Peyer's patch (tissue), 4 donors: Measurements from ENCODE around the gene TMEM43. TPM values are rescaled to one million over a fixed set of nuclear protein-coding genes. Genes with fewer than 3 reads are reported as not detected.
A peak's percentile ranks its signal among the peaks of the same experiment; 100 is the strongest.

Source experiments
- DNase-seq, 3 donors: peaks; one replicate each; pipeline ENCODE4 v3.0.0-alpha.2; 2017 to 2019
- H3K27ac ChIP-seq, 4 donors: fragments of 200-600 bp; sonication (generic); one replicate each; pipeline ENCODE4 v1.5.1; 2016 to 2019
- H3K27me3 ChIP-seq, 2 donors: fragments of 200-600 bp; sonication (generic); one replicate each; pipeline ENCODE4 v1.5.1; 2019
- H3K36me3 ChIP-seq, 3 donors: fragments of 200-600 bp; sonication (generic); one replicate each; pipeline ENCODE4 v1.5.1; 2016 to 2019
- H3K4me1 ChIP-seq, 4 donors: fragments of 200-600 bp; sonication (generic); one replicate each; pipeline ENCODE4 v1.5.1; 2016 to 2019
- H3K4me3 ChIP-seq, 4 donors: fragments of 200-600 bp; sonication (generic); 1 replicate in 3 of 4; 2 replicates in 1 of 4; pipeline ENCODE4 v1.5.1; 2016 to 2019; ENCODE audit warnings: mild to moderate bottlenecking in 1 of 4
- H3K9me3 ChIP-seq, 4 donors: fragments of 200-600 bp; sonication (generic); one replicate each; pipeline ENCODE4 v1.5.1; 2016 to 2019; ENCODE audit warnings: mild to moderate bottlenecking in 1 of 4
- POLR2A ChIP-seq, 2 donors: fragments of 450-650 bp; IDR thresholded peaks; one replicate each; pipeline ENCODE4 v1.5.1; 2017; ENCODE audit warnings: antibody characterized with exemption in 2 of 2, mild to moderate bottlenecking in 2 of 2, moderate library complexity in 2 of 2
- total RNA-seq, 4 donors: library from RNA; depleted of rRNA; stranded (reverse); fragments of >200 nt; gene quantifications; one replicate each; pipeline ENCODE4 v1.1.0, GENCODE V29; 2016
- TF ChIP-seq, protein P1 (sequence below), 6 experiments: fragments of 450-650 bp in 4 of 6; fragments of 200-600 bp in 2 of 6; sonication (generic) in 1 of 6; IDR thresholded peaks; one replicate each; pipeline ENCODE4 v1.5.1; 2017 to 2019; ENCODE audit warnings: antibody characterized with exemption in 6 of 6, mild to moderate bottlenecking in 3 of 6, moderate library complexity in 1 of 6

Gene TMEM43
- total RNA-seq, 4 donors from 2014 or later, result 26.6 to 56.5 (median 40.3) TPM

DNA sequence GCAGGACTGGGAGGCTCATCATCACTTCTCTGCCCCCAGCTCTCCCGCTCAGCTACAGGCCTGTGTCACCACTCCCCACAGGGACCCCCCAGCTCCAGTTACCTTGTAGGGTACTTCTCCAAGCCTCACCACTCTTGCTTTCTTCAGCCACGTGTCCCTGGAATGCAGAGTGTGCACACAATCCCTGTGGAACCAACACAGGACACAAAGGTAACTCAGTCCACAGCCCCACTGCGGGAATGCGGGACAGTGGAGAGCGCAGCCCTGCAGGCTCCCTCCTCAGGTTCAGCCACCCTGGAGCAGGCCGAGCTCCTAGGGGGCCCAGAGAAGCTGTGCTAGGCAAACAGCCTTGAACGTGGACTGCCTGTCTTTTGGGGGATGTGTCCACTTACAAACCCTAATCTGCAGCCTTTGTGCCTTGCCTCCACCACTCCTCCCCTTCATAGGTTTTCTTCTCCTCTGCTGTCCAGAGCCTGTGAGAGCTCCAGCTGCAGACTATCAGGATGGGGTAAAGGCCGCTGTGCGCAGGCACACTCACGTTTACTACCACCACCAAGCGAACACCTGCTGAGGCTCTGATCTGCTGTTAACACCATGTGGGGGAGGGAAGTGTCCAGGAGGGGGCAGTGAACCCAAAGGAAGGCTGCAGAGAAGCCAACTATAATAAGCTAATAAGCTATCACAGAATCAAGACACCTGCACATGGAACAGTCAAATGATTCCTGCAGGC, 27.5 kb downstream of the TMEM43 start:
- no peak for TF ChIP-seq POLR2A (IDR thresholded peaks at IDR 0.05)
- TF ChIP-seq, protein P1, sequence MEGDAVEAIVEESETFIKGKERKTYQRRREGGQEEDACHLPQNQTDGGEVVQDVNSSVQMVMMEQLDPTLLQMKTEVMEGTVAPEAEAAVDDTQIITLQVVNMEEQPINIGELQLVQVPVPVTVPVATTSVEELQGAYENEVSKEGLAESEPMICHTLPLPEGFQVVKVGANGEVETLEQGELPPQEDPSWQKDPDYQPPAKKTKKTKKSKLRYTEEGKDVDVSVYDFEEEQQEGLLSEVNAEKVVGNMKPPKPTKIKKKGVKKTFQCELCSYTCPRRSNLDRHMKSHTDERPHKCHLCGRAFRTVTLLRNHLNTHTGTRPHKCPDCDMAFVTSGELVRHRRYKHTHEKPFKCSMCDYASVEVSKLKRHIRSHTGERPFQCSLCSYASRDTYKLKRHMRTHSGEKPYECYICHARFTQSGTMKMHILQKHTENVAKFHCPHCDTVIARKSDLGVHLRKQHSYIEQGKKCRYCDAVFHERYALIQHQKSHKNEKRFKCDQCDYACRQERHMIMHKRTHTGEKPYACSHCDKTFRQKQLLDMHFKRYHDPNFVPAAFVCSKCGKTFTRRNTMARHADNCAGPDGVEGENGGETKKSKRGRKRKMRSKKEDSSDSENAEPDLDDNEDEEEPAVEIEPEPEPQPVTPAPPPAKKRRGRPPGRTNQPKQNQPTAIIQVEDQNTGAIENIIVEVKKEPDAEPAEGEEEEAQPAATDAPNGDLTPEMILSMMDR (IDR thresholded peaks at IDR 0.05), result peak in 3 of 6 experiments; percentile 15 to 50 (median 36)
- Histone ChIP-seq H3K36me3 (peaks cover 0 to 85% (median 0%) of the 10 kb centered on the region in 3 donors), H3K9me3 (no peaks in the 10 kb centered on the region), H3K27ac (no peak overlapping the region), H3K4me3 (no peak overlapping the region), H3K27me3 (no peaks in the 10 kb centered on the region), H3K4me1 (no peaks in the 10 kb centered on the region)
- DNase-seq, result no peak

DNA sequence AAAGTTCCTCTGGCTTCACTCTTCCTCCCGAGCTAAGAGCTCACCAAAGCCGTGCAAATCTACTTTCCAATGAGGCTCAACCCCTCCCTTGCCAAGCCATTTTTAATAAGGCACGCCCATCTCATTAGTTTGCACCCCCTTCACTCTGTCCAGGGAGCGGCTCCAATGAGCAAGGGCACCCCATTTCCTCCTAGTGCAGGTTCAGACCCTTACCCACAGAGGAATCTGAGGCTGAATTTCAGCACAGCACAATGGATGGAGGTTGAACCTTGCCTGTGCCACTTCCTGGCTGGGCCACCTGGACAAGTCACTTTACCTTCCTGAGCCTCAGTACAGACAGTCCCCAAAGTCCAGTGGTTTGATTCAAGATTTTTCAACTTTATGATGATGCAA, 28.1 kb downstream of the TMEM43 start:
- Histone ChIP-seq H3K27me3 (no peaks in the 10 kb centered on the region), H3K36me3 (peaks cover 0 to 85% (median 0%) of the 10 kb centered on the region in 3 donors), H3K27ac (no peak overlapping the region), H3K4me3 (no peak overlapping the region), H3K9me3 (no peaks in the 10 kb centered on the region), H3K4me1 (no peaks in the 10 kb centered on the region)
- TF ChIP-seq POLR2A (IDR thresholded peaks at IDR 0.05), result no peak
- DNase-seq, result no peak

DNA sequence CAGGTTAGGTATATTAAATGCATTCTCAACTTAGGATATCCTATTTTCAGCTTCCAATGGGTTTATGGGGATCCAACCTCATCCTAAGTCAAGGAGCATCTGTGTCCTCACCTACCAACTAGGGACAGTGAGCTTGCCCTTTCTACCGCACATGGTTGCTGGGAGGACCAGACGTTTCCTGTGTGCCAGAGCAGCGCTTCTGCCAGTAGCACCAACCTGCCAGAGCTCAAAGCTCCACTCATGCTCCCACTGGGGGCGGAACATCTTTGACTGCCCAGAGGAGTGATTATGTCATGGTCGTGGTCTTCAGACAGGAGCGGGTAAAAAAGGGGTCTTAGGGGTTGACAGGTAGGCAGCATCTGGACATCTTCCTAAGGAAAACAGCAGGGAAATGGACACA, 28.8 kb downstream of the TMEM43 start:
- Histone ChIP-seq H3K4me3 (no peak overlapping the region), H3K4me1 (no peaks in the 10 kb centered on the region), H3K27me3 (no peaks in the 10 kb centered on the region), H3K9me3 (no peaks in the 10 kb centered on the region), H3K36me3 (peaks cover 0 to 85% (median 0%) of the 10 kb centered on the region in 3 donors), H3K27ac (no peak overlapping the region)
- DNase-seq, result no peak
- TF ChIP-seq, protein P1 (IDR thresholded peaks at IDR 0.05), result no peak
- TF ChIP-seq POLR2A (IDR thresholded peaks at IDR 0.05), result no peak

DNA sequence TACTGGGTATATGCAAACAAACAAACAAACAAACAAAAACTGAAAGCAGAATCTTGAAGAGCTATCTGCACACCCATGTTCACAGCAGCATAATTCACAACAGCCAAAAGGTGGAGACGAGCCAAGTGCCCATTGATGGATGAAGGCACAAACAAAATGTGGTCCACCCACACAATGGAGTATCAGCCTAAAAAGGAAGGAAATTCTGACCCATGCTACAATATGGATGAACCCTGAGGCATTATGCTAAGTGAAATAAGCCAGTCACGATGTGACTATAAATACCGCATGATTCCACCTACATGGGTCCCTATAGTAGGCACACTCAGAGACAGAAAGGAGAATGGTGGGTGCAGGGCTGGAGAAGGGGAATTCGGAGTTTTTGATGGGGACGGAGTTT, 29.4 kb downstream of the TMEM43 start:
- no peak for DNase-seq
- H3K36me3 ChIP-seq, result peaks cover 0 to 86% (median 0%) of the 10 kb centered on the region in 3 donors
- H3K9me3 ChIP-seq, result no peaks in the 10 kb centered on the region
- no peaks in the 10 kb centered on the region for H3K27me3 ChIP-seq
- TF ChIP-seq, protein P1 (IDR thresholded peaks at IDR 0.05), result no peak
- TF ChIP-seq POLR2A (IDR thresholded peaks at IDR 0.05), result no peak
- no peak overlapping the region for H3K27ac ChIP-seq
- H3K4me1 ChIP-seq, result no peaks in the 10 kb centered on the region
- no peak overlapping the region for H3K4me3 ChIP-seq

DNA sequence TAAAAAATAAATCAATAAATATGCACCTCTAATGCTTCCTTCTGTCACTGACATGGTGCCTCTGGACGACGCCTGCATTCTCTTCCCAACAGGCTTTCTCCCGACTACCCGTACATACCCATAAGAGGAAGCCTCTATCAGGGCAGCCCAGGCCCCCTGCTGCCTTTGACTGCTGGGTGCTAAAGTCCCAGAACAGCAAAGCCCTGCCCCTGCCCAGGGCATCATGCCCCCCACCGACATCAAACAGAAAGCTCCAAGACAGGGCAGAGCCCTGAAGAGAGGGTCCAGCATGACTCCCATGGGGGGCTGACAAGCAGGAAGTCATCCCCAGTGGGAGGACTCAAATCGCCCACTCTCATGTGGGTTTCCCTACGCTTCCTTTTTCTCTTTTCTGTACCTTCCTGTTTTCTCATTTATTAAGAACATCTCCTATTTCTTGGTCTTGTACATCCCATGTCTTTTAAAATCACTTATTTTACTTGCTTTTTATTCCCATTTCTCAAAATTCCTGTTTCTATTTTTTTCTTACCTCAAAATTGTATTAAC, 30.1 kb downstream of the TMEM43 start:
- Histone ChIP-seq H3K4me3 (no peak overlapping the region), H3K27ac (no peak overlapping the region), H3K9me3 (no peaks in the 10 kb centered on the region), H3K36me3 (peaks cover 0 to 91% (median 0%) of the 10 kb centered on the region in 3 donors), H3K4me1 (no peaks in the 10 kb centered on the region), H3K27me3 (no peaks in the 10 kb centered on the region)
- TF ChIP-seq POLR2A (IDR thresholded peaks at IDR 0.05), result no peak
- TF ChIP-seq, protein P1 (IDR thresholded peaks at IDR 0.05), result no peak
- DNase-seq, result no peak

DNA sequence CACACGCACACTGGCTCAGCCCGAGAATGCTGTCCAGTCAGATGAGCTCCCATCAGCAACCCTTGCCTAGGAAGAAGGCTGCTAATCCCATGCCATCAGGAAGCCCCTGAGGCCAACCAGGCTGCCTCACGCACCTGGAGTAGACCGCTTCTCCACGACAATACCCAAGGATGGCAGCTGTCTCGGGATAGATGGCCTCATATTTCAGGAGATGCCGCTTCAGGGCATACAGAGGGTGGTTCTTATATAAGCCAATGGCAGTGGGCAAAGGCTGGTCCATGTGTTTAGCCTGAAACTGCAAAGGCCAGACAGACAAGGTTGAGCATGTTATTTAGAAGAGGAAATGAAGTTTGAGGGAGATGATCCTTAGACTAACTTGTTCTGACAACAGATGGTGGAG, 31.3 kb downstream of the TMEM43 start:
- Histone ChIP-seq H3K4me1 (no peaks in the 10 kb centered on the region), H3K36me3 (peaks cover 0 to 92% (median 0%) of the 10 kb centered on the region in 3 donors)

More for the DNA sequence above, 31.3 kb downstream of the TMEM43 start:
- Histone ChIP-seq H3K27me3 (no peaks in the 10 kb centered on the region), H3K4me3 (no peak overlapping the region), H3K27ac (no peak overlapping the region), H3K9me3 (no peaks in the 10 kb centered on the region)
- DNase-seq, result no peak
- TF ChIP-seq POLR2A (IDR thresholded peaks at IDR 0.05), result no peak
- TF ChIP-seq, protein P1 (IDR thresholded peaks at IDR 0.05), result no peak
